ENCODE results near the gene MORN5. TPM values are rescaled to one million over a fixed set of nuclear protein-coding genes. Genes with fewer than 3 reads are reported as not detected.

Gene MORN5
- polyA plus RNA-seq, 1 donor from 2014 or later, result not detected

GRCh38 chr9:122158202-122158601 lies 1.5 kb upstream of the MORN5 start:
- Histone ChIP-seq H3K27me3 (ENCODE audit: insufficient read depth, low read depth, low read length) (no peaks in the 10 kb centered on the region), H3K27ac (ENCODE audit: low read length) (no peak overlapping the region), H3K36me3 (ENCODE audit: insufficient read depth, low read length) (no peaks in the 10 kb centered on the region), H4K20me1 (ENCODE audit: insufficient read depth) (no peaks in the 10 kb centered on the region), H3K9ac (ENCODE audit: low read length) (no peak overlapping the region), H3K4me3 (ENCODE audit: low read length) (peak overlapping the region; percentile 43), H3K9me3 (ENCODE audit: low read length) (no peaks in the 10 kb centered on the region), H3K79me2 (replicated peaks; ENCODE audit: insufficient read depth, low read length) (peaks cover 44% of the 10 kb centered on the region), H3F3A (ENCODE audit: insufficient read depth, low read length, poor library complexity, severe bottlenecking) (no peaks in the 10 kb centered on the region), H2AFZ (ENCODE audit: low read depth, low read length) (no peak overlapping the region), H3K4me2 (ENCODE audit: low read length) (no peak overlapping the region), H3K9me2 (ENCODE audit: insufficient read depth, low read length) (no peaks in the 10 kb centered on the region)
- TF ChIP-seq REST (IDR thresholded peaks at IDR 0.05; ENCODE audit: borderline replicate concordance), result no peak
- TF ChIP-seq TAF1 (IDR thresholded peaks at IDR 0.05; ENCODE audit: low read depth), result no peak
- no peak for TF ChIP-seq MXI1 (conservative IDR thresholded peaks at IDR 0.05; ENCODE audit: poor library complexity, severe bottlenecking)
- no peak for TF ChIP-seq SMC3 (conservative IDR thresholded peaks at IDR 0.05; ENCODE audit: poor library complexity)
- TF ChIP-seq CTCF (IDR thresholded peaks at IDR 0.05; ENCODE audit: poor library complexity, severe bottlenecking), result peak; percentile 36
- no peak for TF ChIP-seq EZH2 (IDR thresholded peaks at IDR 0.05; ENCODE audit: borderline replicate concordance, insufficient read depth, low read length, poor library complexity, severe bottlenecking)
- TF ChIP-seq RAD21 (conservative IDR thresholded peaks at IDR 0.05), result no peak
- no peak for TF ChIP-seq POLR2AphosphoS5 (IDR thresholded peaks at IDR 0.05)

- H3K9me3 ChIP-seq (ENCODE audit: low read length), result no peaks in the 10 kb centered on the region
- H3K27me3 ChIP-seq (ENCODE audit: insufficient read depth, low read depth, low read length), result no peaks in the 10 kb centered on the region
- no peaks in the 10 kb centered on the region for H3K9me2 ChIP-seq (ENCODE audit: insufficient read depth, low read length)
- H3K79me2 ChIP-seq (replicated peaks; ENCODE audit: insufficient read depth, low read length), result peaks cover 35% of the 10 kb centered on the region
- no peaks in the 10 kb centered on the region for H3F3A ChIP-seq (ENCODE audit: insufficient read depth, low read length, poor library complexity, severe bottlenecking)
- H3K27ac ChIP-seq (ENCODE audit: low read length), result no peak overlapping the region
- TF ChIP-seq SMC3 (conservative IDR thresholded peaks at IDR 0.05; ENCODE audit: poor library complexity), result no peak
- TF ChIP-seq MXI1 (conservative IDR thresholded peaks at IDR 0.05; ENCODE audit: poor library complexity, severe bottlenecking), result peak; percentile 10
- no peak for TF ChIP-seq REST (IDR thresholded peaks at IDR 0.05; ENCODE audit: borderline replicate concordance)
- TF ChIP-seq EZH2 (IDR thresholded peaks at IDR 0.05; ENCODE audit: borderline replicate concordance, insufficient read depth, low read length, poor library complexity, severe bottlenecking), result no peak
- no peak for TF ChIP-seq EP300 (conservative IDR thresholded peaks at IDR 0.05; ENCODE audit: poor library complexity, severe bottlenecking)
- no peak for TF ChIP-seq POLR2AphosphoS5 (IDR thresholded peaks at IDR 0.05)
- no peak for TF ChIP-seq CTCF (IDR thresholded peaks at IDR 0.05; ENCODE audit: poor library complexity, severe bottlenecking)
- no peaks in the 10 kb centered on the region for H3K36me3 ChIP-seq (ENCODE audit: insufficient read depth, low read length)
- peak overlapping the region; percentile 79 for H3K4me3 ChIP-seq (ENCODE audit: low read length)
- no peak overlapping the region for H3K9ac ChIP-seq (ENCODE audit: low read length)
- peak overlapping the region; percentile 47 for H3K4me2 ChIP-seq (ENCODE audit: low read length)
- H4K20me1 ChIP-seq (ENCODE audit: insufficient read depth), result no peaks in the 10 kb centered on the region
- no peak overlapping the region for H2AFZ ChIP-seq (ENCODE audit: low read depth, low read length)
Measured at GRCh38 chr9:122159925-122160246, 178 bp downstream of the MORN5 start.

All from neural cell (in vitro differentiated cells).